ENCODE measurements around the gene PYGL. TPM values are rescaled to one million over a fixed set of nuclear protein-coding genes. Genes with fewer than 3 reads are reported as not detected.

PYGL gene
- total RNA-seq, 1 experiment from 2014 or later: 174 TPM

- Histone ChIP-seq H3K79me2 (ENCODE audit: low read length) (no peaks in the 10 kb centered on the region), H3K27me3 (ENCODE audit: low read length) (0 out of 2 replicates have a peak, but pooled peaks cover 3% of the 10 kb centered on the region), H2AFZ (ENCODE audit: low read length) (no peak overlapping the region), H3K9me2 (replicated peaks; ENCODE audit: low read length) (no peaks in the 10 kb centered on the region), H3K36me3 (ENCODE audit: low read depth, low read length) (no peaks in the 10 kb centered on the region), H3K9me3 (ENCODE audit: low read length) (no peaks in the 10 kb centered on the region), H3K4me3 (ENCODE audit: low read length) (no peak overlapping the region), H3K9ac (ENCODE audit: low read length) (no peak overlapping the region), H3K27ac (ENCODE audit: low read length) (no peak overlapping the region), H3K4me1 (ENCODE audit: insufficient read depth, low read length) (no peaks in the 10 kb centered on the region), H3K4me2 (ENCODE audit: low read length) (no peak overlapping the region), H3F3A (ENCODE audit: low read length, unreplicated experiment) (no peaks in the 10 kb centered on the region), H4K20me1 (ENCODE audit: low read length) (no peaks in the 10 kb centered on the region)
- ATAC-seq (no peak; the same call in none of the 2 replicates), DNase-seq (no peak)
- TF ChIP-seq CTCF (conservative IDR thresholded peaks at IDR 0.05; ENCODE audit: low read depth, low read length) (no peak), EZH2 (IDR thresholded peaks at IDR 0.05; ENCODE audit: low read length, unreplicated experiment) (no peak), EZH2phosphoT487 (IDR thresholded peaks at IDR 0.05; ENCODE audit: borderline replicate concordance, low read length) (no peak)
- no TSS peak for BruUV-seq (replicated peaks)
- CTCF ChIA-PET: no interaction called here
- POLR2A ChIA-PET (ENCODE audit: unreplicated experiment): interaction anchor here (0.5 kb wide), 1 partner anchor 10 kb away, joined by 3 read pairs; no protein-coding TSS in a partner anchor
- intact Hi-C loops (cut with micrococcal nuclease): no loop called here
Measured at GRCh38 chr14:50985124-50985858, 41.0 kb upstream of the PYGL start.

- TF ChIP-seq EZH2phosphoT487 (IDR thresholded peaks at IDR 0.05; ENCODE audit: borderline replicate concordance, low read length): no peak
- no peak for TF ChIP-seq EZH2 (IDR thresholded peaks at IDR 0.05; ENCODE audit: low read length, unreplicated experiment)
- TF ChIP-seq CTCF (conservative IDR thresholded peaks at IDR 0.05; ENCODE audit: low read depth, low read length): no peak
- Histone ChIP-seq H3K4me3 (ENCODE audit: low read length) (no peak overlapping the region), H4K20me1 (ENCODE audit: low read length) (no peaks in the 10 kb centered on the region), H3K27me3 (ENCODE audit: low read length) (0 out of 2 replicates have a peak, but pooled peaks cover 3% of the 10 kb centered on the region), H3K9ac (ENCODE audit: low read length) (no peak overlapping the region), H3K9me2 (replicated peaks; ENCODE audit: low read length) (no peaks in the 10 kb centered on the region), H3K9me3 (ENCODE audit: low read length) (no peaks in the 10 kb centered on the region), H3K4me2 (ENCODE audit: low read length) (no peak overlapping the region), H2AFZ (ENCODE audit: low read length) (no peak overlapping the region), H3F3A (ENCODE audit: low read length, unreplicated experiment) (no peaks in the 10 kb centered on the region), H3K4me1 (ENCODE audit: insufficient read depth, low read length) (no peaks in the 10 kb centered on the region), H3K27ac (ENCODE audit: low read length) (no peak overlapping the region), H3K36me3 (ENCODE audit: low read depth, low read length) (no peaks in the 10 kb centered on the region), H3K79me2 (ENCODE audit: low read length) (no peaks in the 10 kb centered on the region)
- no TSS peak for BruUV-seq (replicated peaks)
- ATAC-seq: no peak
- POLR2A ChIA-PET (ENCODE audit: unreplicated experiment): no interaction called here
- intact Hi-C loops (cut with micrococcal nuclease): no loop called here
- no peak for DNase-seq
- CTCF ChIA-PET: no interaction called here
Measured at GRCh38 chr14:50984036-50984710, 39.9 kb upstream of the PYGL start.
